ENCODE data around the gene PROS1.

DNA sequence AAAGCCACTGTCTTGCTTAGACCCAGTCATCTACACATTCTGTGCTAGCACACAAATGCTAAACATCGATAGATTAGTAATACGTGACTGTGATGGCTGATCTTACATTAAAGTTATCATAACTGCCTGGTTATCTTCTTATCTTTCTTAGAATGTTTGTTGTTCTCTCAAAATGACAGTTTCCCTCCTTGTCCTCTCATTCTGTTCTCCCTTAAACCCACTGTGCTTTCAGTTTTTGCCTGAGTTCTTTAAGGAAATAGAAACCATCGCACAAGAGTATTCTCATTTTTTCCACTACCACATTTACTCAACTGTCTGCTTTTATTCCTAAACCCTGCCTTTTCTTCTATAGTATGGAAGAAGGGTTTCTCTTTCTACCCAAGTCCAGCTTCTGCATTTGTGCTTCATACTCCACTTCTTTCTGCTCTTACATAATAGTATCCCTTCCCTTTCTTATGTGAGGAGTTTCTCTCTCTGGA is 37.6 kb upstream of the PROS1 start:
- no peak for TF ChIP-seq POLR2AphosphoS5 (IDR thresholded peaks at IDR 0.05)
- TF ChIP-seq, protein P1, sequence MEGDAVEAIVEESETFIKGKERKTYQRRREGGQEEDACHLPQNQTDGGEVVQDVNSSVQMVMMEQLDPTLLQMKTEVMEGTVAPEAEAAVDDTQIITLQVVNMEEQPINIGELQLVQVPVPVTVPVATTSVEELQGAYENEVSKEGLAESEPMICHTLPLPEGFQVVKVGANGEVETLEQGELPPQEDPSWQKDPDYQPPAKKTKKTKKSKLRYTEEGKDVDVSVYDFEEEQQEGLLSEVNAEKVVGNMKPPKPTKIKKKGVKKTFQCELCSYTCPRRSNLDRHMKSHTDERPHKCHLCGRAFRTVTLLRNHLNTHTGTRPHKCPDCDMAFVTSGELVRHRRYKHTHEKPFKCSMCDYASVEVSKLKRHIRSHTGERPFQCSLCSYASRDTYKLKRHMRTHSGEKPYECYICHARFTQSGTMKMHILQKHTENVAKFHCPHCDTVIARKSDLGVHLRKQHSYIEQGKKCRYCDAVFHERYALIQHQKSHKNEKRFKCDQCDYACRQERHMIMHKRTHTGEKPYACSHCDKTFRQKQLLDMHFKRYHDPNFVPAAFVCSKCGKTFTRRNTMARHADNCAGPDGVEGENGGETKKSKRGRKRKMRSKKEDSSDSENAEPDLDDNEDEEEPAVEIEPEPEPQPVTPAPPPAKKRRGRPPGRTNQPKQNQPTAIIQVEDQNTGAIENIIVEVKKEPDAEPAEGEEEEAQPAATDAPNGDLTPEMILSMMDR (IDR thresholded peaks at IDR 0.05): no peak
- no peak for TF ChIP-seq POLR2A (IDR thresholded peaks at IDR 0.05)
- TF ChIP-seq EP300 (IDR thresholded peaks at IDR 0.05): no peak
